Hepatocyte (in vitro differentiated cells): ENCODE measurements around the gene SH3RF3. TPM values are rescaled to one million over a fixed set of nuclear protein-coding genes. Genes with fewer than 3 reads are reported as not detected.

Source experiments
- DNase-seq: peaks from one replicate; pipeline ENCODE4 v3.0.0-alpha.2; 2016; ENCODE audit warnings: low spot score
- H2AFZ ChIP-seq: fragments of 200-600 bp; sonication (generic); 2 replicates; pipeline ENCODE4 v1.6.0; 2016; ENCODE audit warnings: antibody characterized with exemption, mild to moderate bottlenecking
- H3K27ac ChIP-seq: fragments of 200-600 bp; sonication (generic); 2 replicates; pipeline ENCODE4 v1.5.1; 2016; ENCODE audit warnings: mild to moderate bottlenecking
- H3K27me3 ChIP-seq: fragments of 200-600 bp; sonication (generic); 2 replicates; pipeline ENCODE4 v1.6.1; 2016
- H3K36me3 ChIP-seq: fragments of 200-600 bp; sonication (generic); replicated peaks from 2 replicates; pipeline ENCODE4 v1.5.1; 2016; ENCODE audit warnings: low read depth; ENCODE audit not compliant: insufficient read depth
- H3K4me1 ChIP-seq: fragments of 200-600 bp; sonication (generic); 2 replicates; pipeline ENCODE4 v1.5.1; 2016; ENCODE audit warnings: mild to moderate bottlenecking, moderate library complexity; ENCODE audit not compliant: insufficient read depth
- H3K4me2 ChIP-seq: fragments of 200-600 bp; sonication (generic); 2 replicates; pipeline ENCODE4 v1.6.0; 2016
- H3K4me3 ChIP-seq: fragments of 200-600 bp; sonication (generic); 2 replicates; pipeline ENCODE4 v1.5.1; 2016; ENCODE audit warnings: mild to moderate bottlenecking
- H3K79me2 ChIP-seq: fragments of 200-600 bp; sonication (generic); 2 replicates; pipeline ENCODE4 v1.6.0; 2017; ENCODE audit warnings: mild to moderate bottlenecking
- H3K9me2 ChIP-seq: fragments of 200-600 bp; sonication (generic); replicated peaks from 2 replicates; pipeline ENCODE4 v1.6.0; 2017; ENCODE audit warnings: mild to moderate bottlenecking; ENCODE audit not compliant: insufficient read depth
- H3K9me3 ChIP-seq: fragments of 200-600 bp; sonication (generic); 2 replicates; pipeline ENCODE4 v1.5.1; 2016; ENCODE audit warnings: low read depth, mild to moderate bottlenecking
- H4K20me1 ChIP-seq: fragments of 200-600 bp; sonication (generic); 2 replicates; pipeline ENCODE4 v1.6.0; 2016; ENCODE audit warnings: mild to moderate bottlenecking; ENCODE audit not compliant: insufficient read depth, poor library complexity, severe bottlenecking
- EZH2 ChIP-seq: fragments of 200-600 bp; sonication (generic); IDR thresholded peaks from 2 replicates; pipeline ENCODE4 v1.6.1; 2016; ENCODE audit warnings: antibody characterized with exemption, mild to moderate bottlenecking, borderline replicate concordance
- EZH2phosphoT487 ChIP-seq: fragments of 200-600 bp; sonication (generic); IDR thresholded peaks from one replicate; pipeline ENCODE4 v1.6.1; 2018; ENCODE audit warnings: antibody characterized with exemption, mild to moderate bottlenecking, low read depth, moderate library complexity; ENCODE audit not compliant: unreplicated experiment, severe bottlenecking
- WGBS: methylation state at CpG from one replicate; pipeline ENCODE4 v1.1.6; 2016; ENCODE audit warnings: low lambda C conversion rate; ENCODE audit errors: missing lambda C conversion rate; 5-methylcytosine and 5-hydroxymethylcytosine counted together
- polyA plus RNA-seq: library from polyadenylated mRNA; unstranded; fragments of >200 nt; fragmentation: Nextera tagmentation; extraction: Ambion mirVana; gene quantifications from 2 replicates; pipeline ENCODE4 v1.2.1, GENCODE V29; 2016
- total RNA-seq: library from RNA; depleted of rRNA; stranded (reverse); fragments of >200 nt; gene quantifications from 2 replicates; pipeline ENCODE4 v1.2.3, GENCODE V29; 2014
- TF ChIP-seq, protein P1 (sequence below): fragments of 200-600 bp; sonication (generic); IDR thresholded peaks from 2 replicates; pipeline ENCODE4 v1.5.1; 2016; ENCODE audit warnings: antibody characterized with exemption, mild to moderate bottlenecking; ENCODE audit not compliant: poor library complexity

SH3RF3 gene
- total and polyA plus RNA-seq, 2 experiments from 2014 or later: 1.9 to 2.1 TPM

DNA sequence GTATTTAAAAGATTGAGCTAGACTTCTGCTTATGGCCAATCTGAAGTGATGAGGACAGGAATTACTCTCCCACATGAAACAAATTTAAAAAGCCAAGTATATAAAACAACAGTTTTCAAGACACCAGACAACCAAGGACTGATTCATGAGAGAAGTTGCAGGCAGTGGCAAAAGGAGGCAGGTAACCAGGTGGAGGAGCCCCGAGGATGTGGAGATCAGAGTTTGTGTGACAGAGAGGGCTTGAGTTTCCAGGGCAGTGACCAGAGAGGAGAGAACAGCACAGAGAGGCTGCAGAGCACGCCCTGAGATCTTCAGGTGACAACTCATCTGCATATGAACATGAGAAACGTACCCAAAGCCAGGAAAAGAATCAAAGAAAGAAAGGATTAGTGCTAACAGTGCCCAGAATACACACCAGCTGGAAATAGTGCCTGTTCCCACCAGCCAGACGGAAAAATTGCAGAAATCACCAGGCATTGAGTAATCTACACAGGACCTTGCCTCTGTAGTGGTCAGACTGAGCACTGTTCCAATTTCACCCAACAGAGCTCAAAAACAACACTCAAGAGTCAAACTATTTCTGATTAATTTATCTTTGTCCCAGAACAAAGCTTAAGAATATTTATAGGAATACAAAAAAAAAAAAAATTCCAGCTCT is 311.6 kb downstream of the SH3RF3 start:
- no peaks in the 10 kb centered on the region for H3K27me3 ChIP-seq
- peaks cover 13% of the 10 kb centered on the region for H3K9me3 ChIP-seq
- H3K4me2 ChIP-seq: no peak overlapping the region
- H3K4me3 ChIP-seq: no peak overlapping the region
- H4K20me1 ChIP-seq: no peaks in the 10 kb centered on the region
- no peaks in the 10 kb centered on the region for H3K36me3 ChIP-seq
- TF ChIP-seq, protein P1, sequence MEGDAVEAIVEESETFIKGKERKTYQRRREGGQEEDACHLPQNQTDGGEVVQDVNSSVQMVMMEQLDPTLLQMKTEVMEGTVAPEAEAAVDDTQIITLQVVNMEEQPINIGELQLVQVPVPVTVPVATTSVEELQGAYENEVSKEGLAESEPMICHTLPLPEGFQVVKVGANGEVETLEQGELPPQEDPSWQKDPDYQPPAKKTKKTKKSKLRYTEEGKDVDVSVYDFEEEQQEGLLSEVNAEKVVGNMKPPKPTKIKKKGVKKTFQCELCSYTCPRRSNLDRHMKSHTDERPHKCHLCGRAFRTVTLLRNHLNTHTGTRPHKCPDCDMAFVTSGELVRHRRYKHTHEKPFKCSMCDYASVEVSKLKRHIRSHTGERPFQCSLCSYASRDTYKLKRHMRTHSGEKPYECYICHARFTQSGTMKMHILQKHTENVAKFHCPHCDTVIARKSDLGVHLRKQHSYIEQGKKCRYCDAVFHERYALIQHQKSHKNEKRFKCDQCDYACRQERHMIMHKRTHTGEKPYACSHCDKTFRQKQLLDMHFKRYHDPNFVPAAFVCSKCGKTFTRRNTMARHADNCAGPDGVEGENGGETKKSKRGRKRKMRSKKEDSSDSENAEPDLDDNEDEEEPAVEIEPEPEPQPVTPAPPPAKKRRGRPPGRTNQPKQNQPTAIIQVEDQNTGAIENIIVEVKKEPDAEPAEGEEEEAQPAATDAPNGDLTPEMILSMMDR: no peak
- TF ChIP-seq EZH2phosphoT487 (no peak), EZH2 (no peak)
- DNase-seq: no peak
- H3K27ac ChIP-seq: no peak overlapping the region
- H3K4me1 ChIP-seq: no peaks in the 10 kb centered on the region
- H3K79me2 ChIP-seq: no peaks in the 10 kb centered on the region
- 85% methylated on average over 4 of the region's 4 CpGs for WGBS
- no peak overlapping the region for H2AFZ ChIP-seq
- no peaks in the 10 kb centered on the region for H3K9me2 ChIP-seq

DNA sequence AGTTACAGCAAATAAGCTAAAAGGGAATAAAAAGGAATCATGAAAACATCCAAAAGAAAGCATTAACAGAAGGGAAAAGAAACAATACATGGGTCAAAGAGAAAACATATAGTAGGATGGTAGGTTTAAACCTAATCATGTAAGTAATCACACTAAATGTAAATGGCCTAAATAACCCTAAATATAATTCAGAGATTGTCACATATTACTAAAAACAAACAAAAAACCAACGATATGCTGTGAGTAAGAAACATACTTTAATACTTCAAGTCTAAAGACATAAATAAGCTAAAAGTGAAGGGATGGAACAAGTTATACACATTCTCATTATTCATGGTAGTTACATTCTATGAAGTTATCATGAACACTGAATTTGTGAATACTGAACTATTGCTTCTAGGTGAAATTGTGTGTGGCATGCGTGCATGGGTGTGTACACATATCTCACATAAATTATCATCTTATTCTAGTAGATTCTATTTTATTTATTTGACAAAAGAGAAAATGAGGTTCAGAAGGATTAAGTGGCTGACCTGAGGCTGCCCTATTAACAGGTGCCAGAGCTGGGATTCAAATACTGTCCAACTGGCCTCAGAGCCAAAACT is 313.8 kb downstream of the SH3RF3 start:
- no peaks in the 10 kb centered on the region for H4K20me1 ChIP-seq
- WGBS: 96% methylated on average over 2 of the region's 2 CpGs
- no peaks in the 10 kb centered on the region for H3K36me3 ChIP-seq
- H2AFZ ChIP-seq: no peak overlapping the region
- no peak overlapping the region for H3K4me2 ChIP-seq
- H3K9me2 ChIP-seq: no peaks in the 10 kb centered on the region
- H3K4me1 ChIP-seq: peaks cover 10% of the 10 kb centered on the region
- H3K79me2 ChIP-seq: no peaks in the 10 kb centered on the region
- H3K9me3 ChIP-seq: peaks cover 13% of the 10 kb centered on the region
- H3K27me3 ChIP-seq: no peaks in the 10 kb centered on the region
- no peak overlapping the region for H3K27ac ChIP-seq
- no peak for DNase-seq
- no peak overlapping the region for H3K4me3 ChIP-seq
- no peak for TF ChIP-seq EZH2phosphoT487
- TF ChIP-seq, protein P1: no peak
- no peak for TF ChIP-seq EZH2

DNA sequence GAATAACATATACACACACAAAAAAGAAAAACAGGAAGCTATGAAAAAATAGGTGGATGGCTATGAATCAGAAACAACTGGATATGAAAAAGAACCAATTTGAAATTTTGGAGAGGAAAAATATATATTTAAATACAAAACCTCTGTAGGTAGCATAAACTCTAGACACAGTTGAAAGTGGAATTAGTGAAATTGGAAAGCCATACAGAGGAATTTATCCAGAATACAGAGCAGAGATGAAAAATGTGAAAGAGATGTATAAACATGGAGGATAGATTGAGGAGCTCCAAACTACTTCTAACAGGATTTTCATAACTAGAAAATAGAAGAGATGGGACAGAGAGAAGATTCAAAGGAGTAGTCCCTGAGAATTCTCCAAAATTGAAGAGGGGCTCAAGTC is 315.9 kb downstream of the SH3RF3 start:
- no peaks in the 10 kb centered on the region for H3K79me2 ChIP-seq
- peaks cover 10% of the 10 kb centered on the region for H3K4me1 ChIP-seq
- H3K4me2 ChIP-seq: no peak overlapping the region
- DNase-seq: no peak
- no peaks in the 10 kb centered on the region for H3K9me2 ChIP-seq
- H4K20me1 ChIP-seq: no peaks in the 10 kb centered on the region
- H3K27ac ChIP-seq: no peak overlapping the region
- no peak overlapping the region for H3K4me3 ChIP-seq
- TF ChIP-seq, protein P1: no peak
- TF ChIP-seq EZH2 (no peak), EZH2phosphoT487 (no peak)
- no peaks in the 10 kb centered on the region for H3K36me3 ChIP-seq
- peaks cover 13% of the 10 kb centered on the region for H3K9me3 ChIP-seq
- no peaks in the 10 kb centered on the region for H3K27me3 ChIP-seq
- no peak overlapping the region for H2AFZ ChIP-seq
